HG02610 (cell line): ENCODE data around the gene FNDC3A.
A peak's percentile ranks its signal among the peaks of the same experiment; 100 is the strongest.

Source experiments
- ATAC-seq: cut with Tn5 transposase; IDR thresholded peaks from one replicate; pipeline ENCODE4 v1.9.1; 2021; ENCODE audit warnings: mild to moderate bottlenecking, moderate library complexity; ENCODE audit not compliant: unreplicated experiment

The FNDC3A gene

DNA sequence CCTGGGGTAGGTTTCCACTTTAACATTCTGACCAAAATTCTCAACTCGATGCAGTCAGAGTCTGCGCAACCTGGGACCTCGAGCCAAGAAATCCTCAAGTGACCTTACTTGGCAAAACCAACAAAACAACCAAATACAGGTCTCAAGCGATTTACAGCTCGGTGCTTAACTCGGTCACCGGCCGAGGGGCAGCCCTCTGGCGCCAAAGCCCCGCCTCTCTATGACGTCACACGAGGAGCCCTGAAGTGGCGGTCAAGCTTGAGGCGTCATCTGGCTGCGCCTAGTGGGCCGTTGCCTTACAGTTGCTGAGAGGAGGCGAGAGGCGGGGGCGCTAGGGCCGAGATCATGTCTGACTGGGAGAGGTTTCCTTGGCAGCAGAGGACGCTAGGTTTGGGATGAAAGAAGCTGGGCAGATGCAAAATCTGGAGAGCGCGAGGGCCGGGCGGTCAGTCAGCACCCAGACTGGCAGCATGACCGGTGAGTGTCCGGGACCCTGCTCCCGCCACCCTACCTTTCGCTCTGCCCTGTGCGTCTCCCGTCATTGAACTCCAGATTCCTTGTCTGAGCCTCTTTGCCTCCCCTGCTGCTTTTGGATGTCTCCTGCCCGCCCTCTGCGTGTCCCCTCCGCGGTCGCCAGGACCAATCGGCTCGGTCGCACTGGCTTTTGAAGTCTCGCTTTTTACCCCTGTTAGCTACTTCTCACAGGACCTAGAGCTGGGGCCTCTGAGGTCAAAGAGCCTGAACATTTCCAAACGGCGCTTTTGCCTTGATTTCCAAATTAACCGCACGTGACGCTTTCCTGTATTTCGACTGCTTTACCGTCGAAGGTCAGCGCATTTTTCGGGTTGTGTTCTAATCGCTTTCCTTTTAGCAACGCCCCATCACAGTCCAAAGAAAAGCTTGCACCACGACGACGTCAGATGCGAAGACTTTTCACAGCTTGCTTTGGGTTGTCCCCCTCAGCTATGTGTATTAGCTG, 272.2 kb downstream of the FNDC3A start, which contains the start of gene CDADC1:
Gene CDADC1 (plus strand): TSS at position 283 of the 979 bp plus-strand sequence. CDS start 113 bp downstream, at position 396.
- peak; percentile 96 for ATAC-seq

GRCh38 chr13:49248622-49249002, 272.9 kb downstream of the FNDC3A start:
- no peak for ATAC-seq

DNA sequence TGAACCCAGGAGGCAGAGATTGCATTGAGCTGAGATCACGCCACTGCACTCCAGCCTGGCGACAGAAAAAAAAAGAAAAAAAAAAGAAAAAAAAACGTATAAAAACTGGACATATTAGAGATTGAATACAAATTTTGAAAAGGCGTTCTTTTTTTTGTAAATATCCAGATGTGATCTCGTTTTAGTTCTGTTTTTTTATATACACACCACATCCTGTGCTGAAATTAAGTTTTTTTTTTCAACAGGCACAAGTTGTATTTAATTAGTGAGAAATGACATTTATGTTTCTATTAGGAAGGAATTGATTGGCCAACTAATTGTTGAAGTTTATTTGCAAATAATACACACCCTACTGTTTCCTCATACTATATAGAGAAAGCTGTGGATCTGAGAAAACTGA, 275.6 kb downstream of the FNDC3A start:
- ATAC-seq, result no peak

DNA sequence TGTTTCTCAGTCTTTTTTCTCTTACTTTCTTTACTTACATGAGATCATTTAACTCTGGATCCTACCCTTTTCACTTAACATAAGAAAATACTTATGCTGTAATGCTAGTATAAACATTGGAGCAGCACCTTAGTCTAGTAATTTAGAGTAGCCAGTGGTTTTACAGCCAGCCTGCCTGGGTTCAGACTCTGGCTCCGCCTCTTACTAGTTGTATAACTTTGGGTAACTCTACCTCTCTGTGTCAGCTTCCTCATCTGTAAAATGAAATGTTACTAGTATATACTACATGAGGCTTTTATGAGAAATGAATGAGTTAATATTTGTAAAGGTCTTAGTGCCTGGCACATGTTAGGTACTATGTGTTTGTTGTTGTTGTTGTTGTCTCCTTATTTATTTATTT, 277.6 kb downstream of the FNDC3A start:
- no peak for ATAC-seq

GRCh38 chr13:49254007-49254406, 278.3 kb downstream of the FNDC3A start:
- no peak for ATAC-seq

GRCh38 chr13:49256841-49257240, 281.1 kb downstream of the FNDC3A start:
- ATAC-seq, result no peak

DNA sequence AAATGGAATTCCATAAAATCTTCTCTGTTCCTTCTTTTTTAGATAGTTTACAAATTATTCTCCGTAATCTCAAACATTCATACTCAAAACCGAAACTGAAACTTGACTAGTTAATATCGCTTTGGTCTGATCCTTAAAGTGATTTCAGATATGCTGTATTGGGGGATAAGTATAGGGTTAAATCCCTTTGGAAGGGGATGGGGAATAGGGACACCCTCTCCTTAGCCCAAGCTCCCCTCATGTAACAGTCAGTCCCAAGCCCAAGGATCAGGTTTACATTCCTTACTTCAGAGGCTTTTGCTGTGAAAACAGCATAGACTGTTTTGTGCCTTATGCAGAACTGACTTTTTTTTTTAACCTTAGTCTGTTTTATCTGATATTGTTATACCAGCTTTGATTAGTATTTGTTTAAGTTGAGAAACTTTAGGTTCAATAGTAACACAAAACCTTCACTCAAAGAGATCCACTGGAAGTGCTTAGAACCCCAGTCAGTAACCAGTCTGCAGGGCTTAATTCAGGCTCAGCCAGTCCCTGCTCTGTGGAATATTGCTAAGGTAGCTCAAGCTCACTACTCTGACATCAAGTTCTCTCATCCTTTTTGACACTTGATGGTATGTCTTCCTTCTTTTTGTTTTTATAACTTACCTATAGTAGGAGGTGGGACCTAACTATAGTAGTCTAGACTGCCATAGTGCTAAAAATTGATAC, 282.5 kb downstream of the FNDC3A start:
- ATAC-seq, result no peak
